PC-9 (cell line): ENCODE data around the gene MAGEB10. TPM values are rescaled to one million over a fixed set of nuclear protein-coding genes. Genes with fewer than 3 reads are reported as not detected.
A peak's percentile ranks its signal among the peaks of the same experiment; 100 is the strongest.

ENCODE experiments used
- Bru-seq: library from RNA; stranded (reverse); fragments of 400-500 nt; gene quantifications from one replicate; lab custom pipeline; 2021; lab: Mats Ljungman, UMichigan
- BruChase-seq, 2 experiments: library from RNA; stranded (reverse); fragments of 400-500 nt; gene quantifications; one replicate each; lab custom pipeline; 2021; lab: Mats Ljungman, UMichigan
- BruUV-seq: library from RNA; stranded (reverse); fragments of 400-500 nt; replicated peaks from 2 replicates; lab custom pipeline; 2021; lab: Mats Ljungman, UMichigan
- CTCF ChIA-PET: fragments of 300-600 bp; sonication (Branson Sonifier 250); formaldehyde crosslinking; loops from one replicate; lab custom pipeline; 2022; ENCODE audit warnings: antibody characterized with exemption; lab: Charles Lee
- POLR2A ChIA-PET: fragments of 300-600 bp; sonication (Branson Sonifier 250); formaldehyde crosslinking; loops from one replicate; lab custom pipeline; 2022; ENCODE audit warnings: antibody characterized with exemption; ENCODE audit not compliant: unreplicated experiment; lab: Charles Lee
- DNase-seq, 2 experiments: peaks; one replicate each; pipeline versions ENCODE4 v3.0.0 to v3.0.0-alpha.2; 2015 to 2022; ENCODE audit warnings: mixed read lengths in 1 of 2
- H2AFZ ChIP-seq: fragments of 200-600 bp; sonication (generic); 2 replicates; pipeline ENCODE4 v1.8.1; 2017; ENCODE audit warnings: antibody characterized with exemption
- H3F3A ChIP-seq: fragments of 200-600 bp; sonication (generic); 2 replicates; pipeline ENCODE4 v1.8.1; 2017; ENCODE audit warnings: antibody characterized with exemption, mild to moderate bottlenecking, low read depth; ENCODE audit not compliant: insufficient read depth
- H3K27ac ChIP-seq: fragments of 200-600 bp; sonication (generic); 2 replicates; pipeline ENCODE4 v1.6.1; 2016; ENCODE audit warnings: mixed run types
- H3K27me3 ChIP-seq: fragments of 200-600 bp; sonication (generic); 2 replicates; pipeline ENCODE4 v1.6.1; 2016; ENCODE audit warnings: low read depth, mixed run types; ENCODE audit not compliant: insufficient read depth
- H3K36me3 ChIP-seq: fragments of 200-600 bp; sonication (generic); 2 replicates; pipeline ENCODE4 v1.6.1; 2016; ENCODE audit warnings: low read depth, mixed run types
- H3K4me1 ChIP-seq: fragments of 200-600 bp; sonication (generic); replicated peaks from 2 replicates; pipeline ENCODE4 v1.6.1; 2016; ENCODE audit warnings: mixed run types; ENCODE audit not compliant: insufficient read depth
- H3K4me2 ChIP-seq: fragments of 200-600 bp; sonication (generic); 2 replicates; pipeline ENCODE4 v1.6.1; 2017; ENCODE audit warnings: mixed run types
- H3K4me3 ChIP-seq: fragments of 200-600 bp; sonication (generic); 2 replicates; pipeline ENCODE4 v1.6.1; 2016; ENCODE audit warnings: mixed run types
- H3K79me2 ChIP-seq: fragments of 200-600 bp; sonication (generic); 2 replicates; pipeline ENCODE4 v1.6.1; 2017; ENCODE audit warnings: low read depth, mixed run types
- H3K9me2 ChIP-seq: fragments of 200-600 bp; sonication (generic); 2 replicates; pipeline ENCODE4 v1.8.1; 2017; ENCODE audit warnings: mild to moderate bottlenecking; ENCODE audit not compliant: insufficient read depth
- H3K9me3 ChIP-seq: fragments of 200-600 bp; sonication (generic); 2 replicates; pipeline ENCODE4 v1.8.1; 2016; ENCODE audit warnings: low read depth; ENCODE audit not compliant: insufficient read depth
- H4K20me1 ChIP-seq: fragments of 200-600 bp; sonication (generic); 2 replicates; pipeline ENCODE4 v1.8.1; 2017; ENCODE audit not compliant: insufficient read depth
- EZH2 ChIP-seq: fragments of 200-600 bp; sonication (generic); IDR thresholded peaks from 2 replicates; pipeline ENCODE4 v1.8.0; 2017; ENCODE audit warnings: antibody characterized with exemption, low read depth
- intact Hi-C: fragments of 100-400 bp; cut with micrococcal nuclease; formaldehyde crosslinking; loops from one replicate; pipeline ENCODE4 v1.10.0; 2022; ENCODE audit not compliant: unreplicated experiment
- long read RNA-seq: library from polyadenylated mRNA; stranded (forward); transcript quantifications from one replicate; pipeline ENCODE4 v2.0.0, GENCODE V29; 2022
- total RNA-seq: library from RNA; stranded (reverse); gene quantifications from 2 replicates; pipeline ENCODE4 v1.2.3, GENCODE V29; 2021
- TF ChIP-seq, protein P1 (sequence below): fragments of 200-600 bp; sonication (generic); conservative IDR thresholded peaks from 2 replicates; pipeline ENCODE4 v1.6.1; 2017; ENCODE audit warnings: mixed run types, antibody characterized with exemption, mild to moderate bottlenecking, moderate library complexity

MAGEB10 gene, protein sequence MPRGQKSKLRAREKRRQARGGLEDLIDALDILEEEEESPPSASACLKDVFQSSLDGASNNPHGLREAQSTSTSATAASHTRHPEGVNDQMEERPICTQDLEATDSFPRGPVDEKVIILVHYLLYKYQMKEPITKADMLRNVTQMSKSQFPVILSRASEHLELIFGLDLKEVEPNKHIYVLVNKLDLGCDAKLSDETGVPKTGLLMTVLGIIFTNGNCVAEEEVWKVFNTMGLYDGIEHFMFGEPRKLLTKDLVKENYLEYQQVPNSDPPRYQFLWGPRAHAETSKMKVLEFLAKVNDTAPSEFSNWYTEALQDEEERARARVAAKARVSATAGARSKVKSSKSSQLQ
- total RNA-seq (not detected in 2 replicates), Bru-seq, nascent RNA (not detected), BruChase-seq, experiment 1, labeled RNA remaining after a 2-hour chase (percentile 8 among the genes with signal in this experiment), BruChase-seq, experiment 2, labeled RNA remaining after a 6-hour chase (not detected)
- long read RNA-seq: 0 reads

DNA sequence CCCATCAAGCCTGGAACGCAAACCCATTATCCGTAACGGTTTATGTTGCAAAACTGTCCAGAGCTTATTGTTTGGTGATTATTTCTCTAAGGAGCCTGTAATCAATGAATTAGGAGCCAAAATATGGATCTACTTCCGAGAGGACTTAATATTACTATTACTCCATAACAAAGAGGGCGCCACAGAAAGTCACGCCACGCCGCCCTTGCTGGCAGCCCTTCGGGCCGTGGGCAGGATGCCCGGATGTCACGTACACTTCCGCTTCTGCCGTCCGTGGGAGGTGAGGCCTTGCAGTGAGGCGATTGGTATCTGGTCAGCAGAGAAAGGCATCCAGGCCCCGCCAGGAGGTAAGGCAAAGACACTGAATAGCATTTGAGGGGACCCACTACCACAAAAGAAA is at the start of gene MAGEB10:
Gene MAGEB10, plus strand, starts transcription at position 301 of the 400 bp plus-strand sequence. CDS start 13,317 bp downstream, outside the sequence.
- no peaks in the 10 kb centered on the region for H3K27me3 ChIP-seq
- POLR2A ChIA-PET: no interaction called here
- intact Hi-C loops: no loop called here

DNA sequence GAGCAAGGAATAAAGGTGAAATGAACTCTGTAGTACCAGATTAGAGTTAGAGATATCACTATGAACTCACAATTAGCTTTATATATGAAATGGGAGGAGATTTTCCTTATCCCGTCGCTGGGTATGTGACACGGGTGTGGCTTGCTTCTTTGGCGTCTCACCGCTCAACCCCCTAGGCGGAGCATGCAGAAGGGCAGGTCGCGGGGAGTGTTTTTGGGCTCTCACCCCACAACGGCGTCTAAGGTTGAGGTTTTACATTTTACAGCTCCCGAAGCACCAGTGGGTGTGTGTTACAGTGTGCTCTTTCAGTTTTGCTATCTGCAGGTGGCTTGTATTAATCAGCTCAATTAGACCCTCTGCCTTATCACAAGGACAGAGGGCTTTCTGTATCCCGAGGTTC is 42.1 kb upstream of the MAGEB10 start:
- Histone ChIP-seq H3K79me2 (no peaks in the 10 kb centered on the region), H2AFZ (0 out of 2 replicates have a peak overlapping the region, but pooled peaks have one; percentile 58), H3F3A (no peaks in the 10 kb centered on the region), H3K27ac (no peak overlapping the region), H3K9me2 (no peaks in the 10 kb centered on the region), H3K27me3 (no peaks in the 10 kb centered on the region), H3K4me1 (no peaks in the 10 kb centered on the region), H3K9me3 (no peaks in the 10 kb centered on the region), H3K36me3 (no peaks in the 10 kb centered on the region), H4K20me1 (no peaks in the 10 kb centered on the region), H3K4me3 (no peak overlapping the region; the same call in 1 of the 2 replicates), H3K4me2 (peak overlapping the region; percentile 55)
- ChIA-PET CTCF (no interaction called here), POLR2A (no interaction called here)
- no peak for TF ChIP-seq EZH2
- TF ChIP-seq, protein P1, sequence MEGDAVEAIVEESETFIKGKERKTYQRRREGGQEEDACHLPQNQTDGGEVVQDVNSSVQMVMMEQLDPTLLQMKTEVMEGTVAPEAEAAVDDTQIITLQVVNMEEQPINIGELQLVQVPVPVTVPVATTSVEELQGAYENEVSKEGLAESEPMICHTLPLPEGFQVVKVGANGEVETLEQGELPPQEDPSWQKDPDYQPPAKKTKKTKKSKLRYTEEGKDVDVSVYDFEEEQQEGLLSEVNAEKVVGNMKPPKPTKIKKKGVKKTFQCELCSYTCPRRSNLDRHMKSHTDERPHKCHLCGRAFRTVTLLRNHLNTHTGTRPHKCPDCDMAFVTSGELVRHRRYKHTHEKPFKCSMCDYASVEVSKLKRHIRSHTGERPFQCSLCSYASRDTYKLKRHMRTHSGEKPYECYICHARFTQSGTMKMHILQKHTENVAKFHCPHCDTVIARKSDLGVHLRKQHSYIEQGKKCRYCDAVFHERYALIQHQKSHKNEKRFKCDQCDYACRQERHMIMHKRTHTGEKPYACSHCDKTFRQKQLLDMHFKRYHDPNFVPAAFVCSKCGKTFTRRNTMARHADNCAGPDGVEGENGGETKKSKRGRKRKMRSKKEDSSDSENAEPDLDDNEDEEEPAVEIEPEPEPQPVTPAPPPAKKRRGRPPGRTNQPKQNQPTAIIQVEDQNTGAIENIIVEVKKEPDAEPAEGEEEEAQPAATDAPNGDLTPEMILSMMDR: no peak
- intact Hi-C loops: no loop called here
- DNase-seq: no peak
- BruUV-seq: no TSS peak

More for the DNA sequence above, at the start of gene MAGEB10:
- Histone ChIP-seq H3K4me2 (no peak within 1 kb of the TSS), H3K9me2 (no peaks in the 10 kb centered on the region), H3K4me3 (no peak within 1 kb of the TSS), H2AFZ (no peak within 1 kb of the TSS), H3K9me3 (no peaks in the 10 kb centered on the region), H4K20me1 (no peaks in the 10 kb centered on the region), H3K4me1 (no peaks in the 10 kb centered on the region), H3K79me2 (no peaks in the 10 kb centered on the region), H3F3A (no peaks in the 10 kb centered on the region), H3K36me3 (no peaks in the 10 kb centered on the region), H3K27ac (no peak within 1 kb of the TSS)
- DNase-seq: no peak
- BruUV-seq: no TSS peak
- CTCF ChIA-PET: no interaction called here
- TF ChIP-seq EZH2: no peak
- TF ChIP-seq, protein P1: no peak

DNA sequence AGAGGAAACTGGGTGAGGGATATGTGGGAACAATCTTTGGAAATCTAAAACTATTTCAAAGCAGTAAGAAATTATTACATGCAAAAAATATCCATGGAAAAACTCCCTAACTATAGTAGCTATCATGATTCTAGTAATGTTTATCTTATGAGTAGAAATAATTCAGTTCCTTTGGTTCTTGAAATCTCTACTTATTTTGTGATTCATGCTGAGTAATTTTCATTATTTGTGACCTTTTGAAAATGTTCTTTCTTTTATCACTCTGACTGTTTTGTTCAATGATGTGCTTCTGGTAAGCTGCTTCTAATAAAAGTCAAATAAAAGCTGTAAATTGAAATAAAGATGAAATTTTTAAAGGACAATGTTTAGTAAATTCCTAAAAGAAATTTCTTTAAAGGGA is 40.4 kb upstream of the MAGEB10 start:
- Histone ChIP-seq H3K4me2 (no peak overlapping the region), H3K79me2 (no peaks in the 10 kb centered on the region), H3K36me3 (no peaks in the 10 kb centered on the region), H3K4me1 (no peaks in the 10 kb centered on the region), H3K9me2 (no peaks in the 10 kb centered on the region), H4K20me1 (no peaks in the 10 kb centered on the region), H3K9me3 (no peaks in the 10 kb centered on the region), H3F3A (no peaks in the 10 kb centered on the region), H3K27ac (no peak overlapping the region), H3K27me3 (no peaks in the 10 kb centered on the region), H2AFZ (no peak overlapping the region), H3K4me3 (no peak overlapping the region)
- ChIA-PET CTCF (no interaction called here), POLR2A (no interaction called here)
- DNase-seq: no peak
- intact Hi-C loops: no loop called here
- no TSS peak for BruUV-seq
- no peak for TF ChIP-seq EZH2
- TF ChIP-seq, protein P1: no peak
